ENCODE results near the gene AGAP1.

AGAP1 gene

DNA sequence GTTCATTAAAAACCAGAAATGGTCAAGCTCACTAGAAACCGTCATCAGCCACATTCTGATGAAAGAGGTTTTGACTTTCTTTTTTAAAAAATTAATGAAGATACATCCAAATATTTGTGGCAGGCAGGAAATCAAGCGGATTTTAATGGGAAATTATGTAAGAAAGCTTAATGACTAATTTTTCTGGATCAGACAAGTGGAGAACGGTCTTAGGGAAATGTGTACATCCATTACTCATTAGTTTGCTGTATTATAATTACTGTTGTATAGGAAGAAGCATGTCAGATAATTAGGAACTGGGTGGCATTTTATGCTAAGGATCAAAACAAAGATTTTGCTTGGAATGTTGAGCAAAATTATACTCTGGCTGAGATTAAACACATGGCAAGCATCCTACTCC, 39.4 kb downstream of the AGAP1 start:
- DNase-seq (ENCODE audit: low spot score) = no peak

- DNase-seq (ENCODE audit: low spot score) = no peak
Observed at GRCh38 chr2:235533616-235534385, 40.0 kb downstream of the AGAP1 start.

DNA sequence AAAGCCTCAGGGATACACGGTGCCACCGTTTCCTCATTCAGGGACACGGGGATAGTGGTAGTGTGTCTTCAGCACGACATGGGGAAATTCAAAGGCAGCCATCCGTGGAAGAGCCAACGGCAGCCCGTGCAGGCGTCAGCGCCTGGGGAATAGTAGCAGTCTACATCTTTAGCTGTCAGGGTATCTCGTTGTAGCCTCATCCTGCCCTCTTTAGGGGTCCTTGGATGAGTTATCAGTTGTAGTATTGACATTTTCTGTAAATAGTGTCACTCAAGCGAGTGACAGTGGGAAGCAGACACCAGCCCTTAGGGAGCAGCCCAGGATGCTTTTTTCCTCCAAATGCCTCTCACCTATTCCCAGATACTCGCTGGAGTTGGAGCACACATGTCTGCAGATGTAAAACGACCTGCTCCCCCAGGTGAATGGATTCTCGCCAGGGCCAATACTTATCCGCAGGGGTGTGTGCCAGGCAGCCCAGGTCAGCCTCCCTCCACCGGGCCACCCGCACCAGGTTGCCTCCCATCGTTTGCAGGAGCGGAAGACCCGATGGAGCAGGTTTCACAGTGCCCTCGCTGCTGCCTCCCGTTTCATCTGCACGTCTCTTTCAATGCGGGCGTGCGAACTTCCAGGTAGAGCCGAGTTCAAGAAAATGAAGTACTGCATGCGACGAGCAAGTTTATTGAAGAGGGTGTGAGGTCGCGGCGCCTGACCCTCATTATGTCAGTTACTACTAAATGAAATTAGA, 41.0 kb downstream of the AGAP1 start:
- no peak for DNase-seq (ENCODE audit: low spot score)

DNA sequence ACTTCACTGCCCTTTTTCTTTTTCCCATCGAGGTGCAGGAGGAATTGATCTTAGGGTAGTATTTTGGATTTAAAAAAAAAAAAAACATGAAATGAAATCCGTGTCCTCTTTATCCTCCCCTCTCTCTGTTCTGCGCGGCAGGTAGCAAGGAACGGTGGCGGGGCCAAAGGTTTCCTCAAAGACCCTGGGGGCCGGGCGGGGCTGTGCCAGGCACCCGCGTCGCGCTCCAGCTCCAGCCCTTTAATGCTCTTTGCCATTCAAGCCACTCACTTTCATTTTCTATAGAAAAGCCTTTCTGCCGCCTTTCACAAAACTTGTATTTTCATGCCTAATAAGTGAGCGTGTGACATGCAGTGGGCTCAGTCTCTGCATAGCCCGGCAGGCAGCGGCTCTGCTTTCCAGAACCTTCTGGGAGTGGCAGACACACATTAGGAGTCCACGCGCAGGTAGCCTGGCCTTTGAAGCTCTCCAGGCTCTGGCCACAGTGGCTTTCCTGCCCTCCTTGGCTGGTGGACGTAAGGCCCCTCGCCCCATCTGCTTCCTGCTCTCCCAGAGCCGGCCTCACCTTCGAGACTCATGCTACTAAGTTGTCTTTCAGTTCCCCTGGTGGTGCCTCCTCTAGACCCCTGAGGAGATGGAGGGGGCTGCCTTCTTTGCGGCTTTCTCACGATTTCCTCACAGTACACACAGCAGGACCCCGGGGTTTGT, 41.7 kb downstream of the AGAP1 start:
- DNase-seq (ENCODE audit: low spot score) = no peak

DNA sequence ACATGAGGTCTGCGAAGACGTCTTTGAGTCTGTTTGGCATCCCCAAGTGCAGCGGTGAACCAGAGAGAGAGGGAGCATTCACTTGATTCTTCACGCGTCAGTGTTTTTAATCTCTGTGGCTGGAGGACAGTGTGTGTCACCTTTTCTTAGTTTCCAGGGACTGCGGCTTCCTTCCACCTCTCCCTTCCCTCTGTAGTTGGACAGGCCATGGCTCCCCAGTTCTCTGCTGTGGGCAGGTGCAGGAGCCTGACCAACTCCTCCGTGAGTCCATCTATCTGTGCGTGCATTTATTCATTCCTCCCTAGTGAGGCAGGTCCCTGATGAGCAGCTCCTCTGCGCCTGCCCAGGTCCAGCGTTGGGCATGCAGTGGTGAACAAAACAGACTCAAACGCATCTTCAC, 42.9 kb downstream of the AGAP1 start:
- DNase-seq (ENCODE audit: low spot score) = no peak

GRCh38 chr2:235537186-235537585, 43.3 kb downstream of the AGAP1 start:
- no peak for DNase-seq (ENCODE audit: low spot score)

- DNase-seq (ENCODE audit: low spot score) = no peak
Observed at GRCh38 chr2:235537587-235537986, 43.7 kb downstream of the AGAP1 start.

DNA sequence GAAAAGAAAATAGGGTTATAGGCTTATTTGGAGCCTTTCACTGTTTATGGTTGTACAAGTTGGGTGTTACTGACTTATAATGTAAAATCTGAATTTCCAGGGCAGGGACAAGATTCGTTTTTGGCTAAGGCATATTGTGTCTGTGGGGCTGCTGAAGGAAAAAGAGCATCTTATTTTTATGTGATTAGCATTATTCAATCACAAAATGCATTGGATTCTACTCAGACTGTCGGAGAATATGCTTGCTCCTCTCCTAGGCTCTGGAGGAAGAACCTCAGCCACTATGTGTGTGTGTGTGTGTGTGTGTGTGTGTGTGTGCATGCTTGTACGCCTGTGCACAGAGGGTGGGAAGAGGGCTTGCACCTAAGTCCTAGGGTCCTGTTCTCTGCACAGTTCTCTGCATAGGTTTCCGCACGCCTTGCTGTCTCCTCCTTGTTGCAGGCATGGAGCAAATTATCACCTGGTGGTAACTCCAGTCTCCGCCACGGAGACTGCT, 44.3 kb downstream of the AGAP1 start:
- DNase-seq (ENCODE audit: low spot score) = no peak

GRCh38 chr2:235538981-235539380, 45.1 kb downstream of the AGAP1 start:
- no peak for DNase-seq (ENCODE audit: low spot score)

DNA sequence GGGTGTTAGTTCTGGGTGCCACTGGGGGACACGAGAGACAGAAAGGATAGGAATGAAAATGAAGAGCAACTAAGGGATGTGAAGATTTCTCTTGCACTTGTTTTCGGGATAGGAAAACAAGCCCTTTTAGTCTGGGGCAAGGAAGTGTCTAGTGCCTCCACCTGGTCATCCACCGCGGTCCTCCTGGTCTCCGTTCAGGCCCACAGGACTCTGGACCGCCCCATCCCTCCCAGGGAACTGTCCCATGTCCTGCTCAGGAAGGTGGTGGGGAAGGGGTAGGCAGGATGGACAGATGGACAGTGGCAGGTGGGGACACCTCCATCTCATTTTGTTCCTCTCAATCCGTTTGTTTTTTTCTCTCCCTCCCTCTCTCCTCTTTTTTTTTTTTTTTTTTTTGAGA, 45.9 kb downstream of the AGAP1 start:
- DNase-seq (ENCODE audit: low spot score) = no peak

- DNase-seq (ENCODE audit: low spot score) = no peak
Observed at GRCh38 chr2:235541016-235541415, 47.2 kb downstream of the AGAP1 start.

- no peak for DNase-seq (ENCODE audit: low spot score)
Observed at GRCh38 chr2:235541838-235542549, 48.2 kb downstream of the AGAP1 start.

DNA sequence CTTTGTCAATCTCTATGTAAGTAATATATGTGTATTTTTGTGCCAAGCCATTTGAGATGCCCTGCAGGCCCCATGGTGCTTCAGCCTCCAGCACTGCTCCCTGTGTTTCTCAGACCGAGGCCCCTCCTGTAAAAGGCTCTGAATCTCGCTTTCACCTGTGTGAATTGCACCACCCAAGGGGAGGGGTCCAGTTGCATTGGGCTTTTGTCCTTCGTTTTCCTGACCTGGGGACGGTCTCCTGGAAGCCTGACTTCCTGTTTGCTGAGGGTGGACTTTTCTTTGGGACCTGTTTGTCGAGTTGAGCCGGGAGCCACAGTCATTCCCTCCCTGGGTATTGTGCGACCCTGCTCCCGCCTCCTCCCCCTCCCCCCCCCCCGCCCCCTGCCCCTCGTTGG, 48.9 kb downstream of the AGAP1 start:
- no peak for DNase-seq (ENCODE audit: low spot score)

GRCh38 chr2:235543128-235543750, 49.4 kb downstream of the AGAP1 start:
- DNase-seq (ENCODE audit: low spot score) = no peak

DNA sequence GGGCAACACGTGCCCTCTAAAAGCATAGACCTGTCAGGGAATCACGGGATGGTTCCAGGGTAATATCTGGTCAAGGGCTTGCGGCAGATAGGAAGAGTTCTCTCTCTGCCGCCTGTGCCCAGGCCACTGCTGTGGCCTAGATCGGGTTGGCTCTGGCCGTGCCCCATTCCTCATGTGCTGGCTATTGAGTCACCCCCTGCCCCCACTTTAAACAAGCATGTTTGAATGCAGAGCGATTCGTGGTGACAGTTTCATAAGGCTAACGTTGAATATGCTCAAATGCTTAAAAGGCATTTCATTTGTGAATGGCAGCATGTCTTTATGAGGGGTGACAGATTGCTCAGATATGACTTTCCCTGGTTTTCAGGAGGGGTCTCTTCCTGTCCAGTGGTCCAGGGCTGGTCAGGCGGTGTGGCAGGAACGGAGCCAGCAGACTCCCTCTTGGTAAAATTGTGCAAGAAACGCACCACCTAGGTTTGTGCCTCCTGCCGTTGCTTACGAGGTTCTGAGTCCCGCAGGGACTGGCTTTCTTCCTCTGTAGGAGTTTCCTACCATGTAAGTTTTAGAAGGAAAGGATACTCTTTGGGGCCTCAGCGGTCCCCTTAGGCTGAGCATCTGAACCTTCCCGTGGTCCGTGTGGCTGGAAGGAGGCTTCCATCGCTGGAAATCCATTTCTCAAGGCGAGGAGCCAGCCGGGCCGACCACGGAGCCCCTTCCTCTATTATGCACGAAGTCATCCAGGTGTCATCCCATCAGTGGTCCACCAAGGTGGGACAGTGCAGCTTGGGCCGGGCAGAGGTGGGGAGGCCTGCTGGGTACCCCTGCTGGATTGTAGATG, 50.2 kb downstream of the AGAP1 start:
- DNase-seq (ENCODE audit: low spot score) = no peak

GRCh38 chr2:235544689-235544969, 50.8 kb downstream of the AGAP1 start:
- DNase-seq (ENCODE audit: low spot score) = no peak

GRCh38 chr2:235545339-235546150, 51.7 kb downstream of the AGAP1 start:
- DNase-seq (ENCODE audit: low spot score) = no peak

DNA sequence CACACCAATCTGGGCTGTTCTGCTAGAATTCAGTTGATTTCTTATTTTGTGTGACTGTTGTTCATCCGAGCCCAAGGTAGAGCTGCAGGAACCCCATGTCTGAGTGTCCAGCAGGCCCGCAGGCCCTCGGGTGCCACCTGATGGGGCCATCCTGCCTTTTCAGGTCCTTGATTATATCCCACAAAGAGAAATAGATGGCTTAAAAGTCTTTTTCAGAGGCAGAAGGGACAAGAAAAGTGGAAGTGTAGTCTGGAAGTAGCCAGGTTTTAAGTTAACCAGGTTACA, 52.2 kb downstream of the AGAP1 start:
- DNase-seq (ENCODE audit: low spot score) = no peak

- no peak for DNase-seq (ENCODE audit: low spot score)
Observed at GRCh38 chr2:235546436-235546835, 52.6 kb downstream of the AGAP1 start.

DNA sequence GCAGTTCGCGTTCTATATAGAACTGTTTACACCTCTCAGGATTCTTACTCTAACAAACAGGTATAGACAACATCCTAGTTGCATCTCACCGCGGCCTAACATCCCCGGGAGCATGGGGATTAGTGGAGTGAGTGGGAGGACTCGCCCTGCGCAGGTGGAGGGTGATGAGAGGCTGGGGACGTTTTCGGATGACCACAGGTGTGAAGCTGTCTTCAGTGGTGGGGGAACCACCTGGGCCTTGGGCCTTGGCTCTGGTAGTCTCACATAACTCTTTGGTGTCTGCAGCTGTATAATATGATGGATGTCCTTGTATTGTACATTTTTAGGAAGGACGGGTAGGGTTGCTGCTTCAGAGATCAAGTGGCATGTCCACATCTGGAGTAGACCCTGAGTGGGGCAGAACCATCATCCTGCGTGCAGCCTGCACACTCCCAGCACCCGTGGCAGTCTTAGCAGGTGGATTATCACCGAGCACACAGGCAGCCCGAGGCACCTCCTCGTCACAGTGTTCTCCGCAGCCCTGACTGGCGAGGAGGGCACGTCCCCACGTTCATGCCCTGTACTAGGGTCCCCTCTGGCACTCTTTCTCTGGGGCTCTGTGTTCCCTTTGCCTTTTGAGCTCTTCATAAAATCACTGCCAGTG, 56.0 kb downstream of the AGAP1 start:
- DNase-seq (ENCODE audit: low spot score) = no peak

Data from activated CD4-positive, alpha-beta T cell treated with anti-CD3 and anti-CD28 coated beads, Interleukin-2, Interleukin-4, amounts not matched to agents 100 ng/mL and 50 ng/mL, durations not matched to agents 16 hours and 8 hours (primary cell).